GM12878 (cell line): ENCODE data around the gene ADK.

Experiments
- NFYA ChIP-seq: IDR thresholded peaks from 2 replicates; pipeline ENCODE4 v1.6.1; 2011; ENCODE audit warnings: low read depth, mild to moderate bottlenecking, low read length, improper control_type of control experiment, borderline replicate concordance
- POLR2A ChIP-seq: IDR thresholded peaks from 2 replicates; pipeline ENCODE4 v1.6.1; 2011; ENCODE audit warnings: low read depth, mild to moderate bottlenecking, low read length
- TF ChIP-seq, protein P1 (sequence below), 3 experiments: IDR thresholded peaks in 2 of 3; conservative IDR thresholded peaks in 1 of 3; 2 replicates each; pipeline ENCODE4 v1.5.1; 2011; ENCODE audit warnings: low read depth in 3 of 3, low read length in 3 of 3, mild to moderate bottlenecking in 3 of 3, control low read depth in 2 of 3, moderate library complexity in 2 of 3, inconsistent platforms in 1 of 3, mixed read lengths in 1 of 3; ENCODE audit not compliant: control insufficient read depth in 2 of 3, insufficient read depth in 1 of 3; ENCODE audit errors: extremely low read depth in 1 of 3

DNA sequence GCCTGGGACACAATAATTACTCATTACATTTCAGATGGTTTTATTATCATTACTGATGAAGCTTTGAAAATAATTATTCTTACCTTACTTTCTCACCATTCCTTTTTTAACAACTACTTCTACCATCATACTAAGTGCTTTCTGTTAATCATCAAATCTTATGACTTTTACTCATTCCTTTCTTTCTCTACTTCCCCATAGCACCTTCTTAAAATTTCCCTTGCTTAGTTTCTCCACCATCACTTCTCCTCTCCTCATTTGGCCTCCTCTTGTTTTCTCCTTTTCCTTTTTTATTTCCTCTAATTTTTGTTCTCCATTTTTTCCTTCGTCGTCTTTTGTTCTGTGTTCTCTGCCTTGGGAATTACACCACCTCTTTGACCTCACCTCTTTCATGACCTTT is 372.2 kb downstream of the ADK start:
- TF ChIP-seq POLR2A (no peak), NFYA (no peak)
- TF ChIP-seq, protein P1, sequence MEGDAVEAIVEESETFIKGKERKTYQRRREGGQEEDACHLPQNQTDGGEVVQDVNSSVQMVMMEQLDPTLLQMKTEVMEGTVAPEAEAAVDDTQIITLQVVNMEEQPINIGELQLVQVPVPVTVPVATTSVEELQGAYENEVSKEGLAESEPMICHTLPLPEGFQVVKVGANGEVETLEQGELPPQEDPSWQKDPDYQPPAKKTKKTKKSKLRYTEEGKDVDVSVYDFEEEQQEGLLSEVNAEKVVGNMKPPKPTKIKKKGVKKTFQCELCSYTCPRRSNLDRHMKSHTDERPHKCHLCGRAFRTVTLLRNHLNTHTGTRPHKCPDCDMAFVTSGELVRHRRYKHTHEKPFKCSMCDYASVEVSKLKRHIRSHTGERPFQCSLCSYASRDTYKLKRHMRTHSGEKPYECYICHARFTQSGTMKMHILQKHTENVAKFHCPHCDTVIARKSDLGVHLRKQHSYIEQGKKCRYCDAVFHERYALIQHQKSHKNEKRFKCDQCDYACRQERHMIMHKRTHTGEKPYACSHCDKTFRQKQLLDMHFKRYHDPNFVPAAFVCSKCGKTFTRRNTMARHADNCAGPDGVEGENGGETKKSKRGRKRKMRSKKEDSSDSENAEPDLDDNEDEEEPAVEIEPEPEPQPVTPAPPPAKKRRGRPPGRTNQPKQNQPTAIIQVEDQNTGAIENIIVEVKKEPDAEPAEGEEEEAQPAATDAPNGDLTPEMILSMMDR (IDR thresholded peaks at IDR 0.05 in 2 of 3, conservative IDR thresholded peaks at IDR 0.05 in 1 of 3; ENCODE audit: control insufficient read depth in 2 of 3, extremely low read depth in 1 of 3, insufficient read depth in 1 of 3, low read depth in 3 of 3, low read length in 3 of 3): no peak
